IPS-20b (cell line): Measurements from ENCODE around the gene SOS1.
"Not testable (repeated sequence)": the region's sequence is repeated elsewhere in the genome, so short reads cannot be mapped to it uniquely, and the experiment has no call there.

ENCODE experiments used
- H3K27ac ChIP-seq: one replicate; pipeline ENCODE4 v1.5.1; 2013; ENCODE audit warnings: low read length
- H3K27me3 ChIP-seq: 2 replicates; pipeline ENCODE4 v1.6.1; 2013; ENCODE audit warnings: mild to moderate bottlenecking, low read length, inconsistent platforms; ENCODE audit not compliant: insufficient read depth
- H3K36me3 ChIP-seq: 2 replicates; pipeline ENCODE4 v1.6.1; 2013; ENCODE audit warnings: low read depth, mild to moderate bottlenecking, inconsistent platforms, low read length, moderate library complexity; ENCODE audit not compliant: insufficient read depth
- H3K4me1 ChIP-seq: 2 replicates; pipeline ENCODE4 v1.6.1; 2013; ENCODE audit warnings: mild to moderate bottlenecking, control low read depth, inconsistent platforms, low read length, moderate library complexity; ENCODE audit not compliant: insufficient read depth
- H3K4me3 ChIP-seq: 2 replicates; pipeline ENCODE4 v1.5.1; 2013; ENCODE audit warnings: mild to moderate bottlenecking, low read length, inconsistent platforms
- H3K9ac ChIP-seq: 2 replicates; pipeline ENCODE4 v1.6.1; 2013; ENCODE audit warnings: low read depth, mild to moderate bottlenecking, inconsistent platforms, low read length, moderate library complexity
- H3K9me3 ChIP-seq: 2 replicates; pipeline ENCODE4 v1.6.1; 2013; ENCODE audit warnings: mild to moderate bottlenecking, low read depth, low read length, inconsistent platforms; ENCODE audit not compliant: insufficient read depth

Gene SOS1

GRCh38 chr2:38951766-38952165 lies 169.1 kb downstream of the SOS1 start:
- Histone ChIP-seq H3K4me1 (no peaks in the 10 kb centered on the region), H3K4me3 (no peak overlapping the region), H3K27ac (no peak overlapping the region), H3K36me3 (no peaks in the 10 kb centered on the region), H3K9me3 (no peaks in the 10 kb centered on the region), H3K27me3 (no peaks in the 10 kb centered on the region), H3K9ac (no peak overlapping the region)

- H3K9me3 ChIP-seq, result no peaks in the 10 kb centered on the region
- no peak overlapping the region for H3K9ac ChIP-seq
- no peak overlapping the region for H3K27ac ChIP-seq
- H3K4me1 ChIP-seq, result peaks cover 3% of the 10 kb centered on the region
- H3K27me3 ChIP-seq, result no peaks in the 10 kb centered on the region
- no peak overlapping the region for H3K4me3 ChIP-seq
- no peaks in the 10 kb centered on the region for H3K36me3 ChIP-seq
These were observed 171.9 kb downstream of the SOS1 start for GRCh38 chr2:38948995-38949394.

GRCh38 chr2:38948387-38948882 lies 172.4 kb downstream of the SOS1 start:
- H3K27me3 ChIP-seq, result no peaks in the 10 kb centered on the region
- H3K27ac ChIP-seq, result no peak overlapping the region
- no peaks in the 10 kb centered on the region for H3K9me3 ChIP-seq

GRCh38 chr2:38947241-38948239 lies 173.3 kb downstream of the SOS1 start:
- Histone ChIP-seq H3K27me3 (no peaks in the 10 kb centered on the region), H3K9ac (no peak overlapping the region), H3K9me3 (no peaks in the 10 kb centered on the region), H3K36me3 (no peaks in the 10 kb centered on the region), H3K4me3 (no peak overlapping the region), H3K4me1 (peaks cover 12% of the 10 kb centered on the region), H3K27ac (no peak overlapping the region)

More at GRCh38 chr2:38948387-38948882, 172.4 kb downstream of the SOS1 start:
- no peaks in the 10 kb centered on the region for H3K36me3 ChIP-seq
- H3K4me3 ChIP-seq, result no peak overlapping the region
- no peak overlapping the region for H3K9ac ChIP-seq
- peaks cover 8% of the 10 kb centered on the region for H3K4me1 ChIP-seq

GRCh38 chr2:38945911-38946310 lies 174.9 kb downstream of the SOS1 start:
- H3K27ac ChIP-seq, result no peak overlapping the region
- peaks cover 12% of the 10 kb centered on the region for H3K4me1 ChIP-seq
- no peak overlapping the region for H3K4me3 ChIP-seq
- no peaks in the 10 kb centered on the region for H3K9me3 ChIP-seq
- H3K9ac ChIP-seq, result no peak overlapping the region
- H3K36me3 ChIP-seq, result no peaks in the 10 kb centered on the region
- H3K27me3 ChIP-seq, result no peaks in the 10 kb centered on the region

- no peaks in the 10 kb centered on the region for H3K27me3 ChIP-seq
These were observed 175.5 kb downstream of the SOS1 start for GRCh38 chr2:38945372-38945771.

GRCh38 chr2:38943784-38944183 lies 177.1 kb downstream of the SOS1 start:
- no peaks in the 10 kb centered on the region for H3K36me3 ChIP-seq

More at GRCh38 chr2:38945372-38945771, 175.5 kb downstream of the SOS1 start:
- H3K27ac ChIP-seq, result no peak overlapping the region
- H3K4me1 ChIP-seq, result peaks cover 12% of the 10 kb centered on the region
- H3K9me3 ChIP-seq, result no peaks in the 10 kb centered on the region
- H3K4me3 ChIP-seq, result no peak overlapping the region
- H3K36me3 ChIP-seq, result no peaks in the 10 kb centered on the region
- H3K9ac ChIP-seq, result no peak overlapping the region

GRCh38 chr2:38940746-38941145 lies 180.1 kb downstream of the SOS1 start:
- Histone ChIP-seq H3K9me3 (no peaks in the 10 kb centered on the region), H3K27me3 (no peaks in the 10 kb centered on the region), H3K36me3 (no peaks in the 10 kb centered on the region), H3K27ac (no peak overlapping the region), H3K4me1 (peaks cover 12% of the 10 kb centered on the region), H3K4me3 (no peak overlapping the region), H3K9ac (no peak overlapping the region)

More at GRCh38 chr2:38943784-38944183, 177.1 kb downstream of the SOS1 start:
- Histone ChIP-seq H3K4me1 (peaks cover 12% of the 10 kb centered on the region), H3K9me3 (no peaks in the 10 kb centered on the region), H3K27me3 (no peaks in the 10 kb centered on the region), H3K27ac (no peak overlapping the region), H3K9ac (no peak overlapping the region), H3K4me3 (no peak overlapping the region; the same call in 1 of the 2 replicates)

GRCh38 chr2:38937548-38937947 lies 183.3 kb downstream of the SOS1 start:
- Histone ChIP-seq H3K4me1 (no peaks in the 10 kb centered on the region), H3K36me3 (no peaks in the 10 kb centered on the region), H3K9ac (no peak overlapping the region), H3K27ac (no peak overlapping the region), H3K27me3 (no peaks in the 10 kb centered on the region), H3K4me3 (no peak overlapping the region), H3K9me3 (no peaks in the 10 kb centered on the region)

GRCh38 chr2:38936516-38936915 lies 184.3 kb downstream of the SOS1 start:
- not testable (repeated sequence) for H3K9me3 ChIP-seq, H3K27ac ChIP-seq, H3K4me3 ChIP-seq, H3K9ac ChIP-seq, H3K27me3 ChIP-seq, H3K4me1 ChIP-seq, H3K36me3 ChIP-seq

- H3K4me3 ChIP-seq, result no peak overlapping the region
- H3K9ac ChIP-seq, result no peak overlapping the region
- H3K9me3 ChIP-seq, result no peaks in the 10 kb centered on the region
- H3K4me1 ChIP-seq, result no peaks in the 10 kb centered on the region
- no peaks in the 10 kb centered on the region for H3K36me3 ChIP-seq
- H3K27me3 ChIP-seq, result no peaks in the 10 kb centered on the region
- no peak overlapping the region for H3K27ac ChIP-seq
These were observed 185.2 kb downstream of the SOS1 start for GRCh38 chr2:38935568-38936172.
